ENCODE results near the gene ZNF804B. TPM values are rescaled to one million over a fixed set of nuclear protein-coding genes. Genes with fewer than 3 reads are reported as not detected.

The ZNF804B gene
- total RNA-seq, 1 experiment from 2014 or later = not detected

DNA sequence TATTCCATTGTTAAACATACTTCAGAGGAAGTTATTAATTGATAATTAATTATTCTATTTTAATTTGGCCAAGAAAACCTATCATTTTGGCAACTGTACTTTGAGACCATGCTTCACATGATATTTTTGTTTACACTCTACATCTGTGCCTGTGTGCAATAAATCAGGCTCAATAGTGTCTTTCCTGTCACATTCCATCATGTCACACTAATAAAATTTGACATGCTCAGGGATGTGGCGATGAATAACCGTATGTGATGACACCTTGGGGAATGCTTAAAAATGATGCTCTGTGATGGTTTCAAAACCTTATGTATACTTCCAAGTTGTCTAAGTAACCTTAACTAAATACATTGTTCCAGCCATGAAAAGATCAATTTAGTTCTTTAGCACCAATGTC, 400.6 kb downstream of the ZNF804B start:
- CTCF ChIA-PET = no interaction called here

DNA sequence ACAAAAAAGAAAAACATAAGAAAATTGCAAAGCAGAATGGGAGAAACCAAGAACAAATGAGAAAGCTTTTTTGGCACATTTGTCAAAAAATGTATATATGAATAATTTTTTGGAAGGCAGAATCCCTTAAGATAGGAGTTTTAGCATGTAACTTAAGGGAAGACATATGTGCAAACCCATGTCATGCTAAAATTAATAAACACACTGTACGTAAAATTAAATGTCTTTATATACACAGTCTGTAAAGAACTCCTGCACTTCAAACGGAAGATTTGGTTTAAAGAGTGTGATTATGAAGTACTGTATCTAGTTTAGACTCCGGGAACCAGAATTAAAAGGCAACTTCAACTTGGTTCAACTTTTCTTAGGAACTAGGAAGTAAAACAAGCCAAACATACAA, 405.9 kb downstream of the ZNF804B start:
- ChIA-PET CTCF (no interaction called here), POLR2A (ENCODE audit: unreplicated experiment) (no interaction called here)
- Histone ChIP-seq H3K36me3 (ENCODE audit: low read depth) (no peaks in the 10 kb centered on the region), H3F3A (ENCODE audit: insufficient read depth, low read depth) (no peaks in the 10 kb centered on the region), H3K9me3 (ENCODE audit: insufficient read depth, low read depth) (no peaks in the 10 kb centered on the region), H3K4me1 (replicated peaks; ENCODE audit: insufficient read depth) (no peaks in the 10 kb centered on the region), H3K27me3 (ENCODE audit: insufficient read depth, low read depth) (no peaks in the 10 kb centered on the region), H3K4me3 (no peak overlapping the region), H3K9me2 (ENCODE audit: insufficient read depth) (no peaks in the 10 kb centered on the region), H4K20me1 (ENCODE audit: insufficient read depth) (no peaks in the 10 kb centered on the region), H2AFZ (no peak overlapping the region), H3K4me2 (no peak overlapping the region), H3K79me2 (ENCODE audit: low read depth) (no peaks in the 10 kb centered on the region), H3K27ac (no peak overlapping the region)
- intact Hi-C loops (cut with micrococcal nuclease; ENCODE audit: unreplicated experiment) = no loop called here
- DNase-seq = no peak
- no peak for TF ChIP-seq EZH2 (IDR thresholded peaks at IDR 0.05; ENCODE audit: low read depth)
- TF ChIP-seq, protein P1, sequence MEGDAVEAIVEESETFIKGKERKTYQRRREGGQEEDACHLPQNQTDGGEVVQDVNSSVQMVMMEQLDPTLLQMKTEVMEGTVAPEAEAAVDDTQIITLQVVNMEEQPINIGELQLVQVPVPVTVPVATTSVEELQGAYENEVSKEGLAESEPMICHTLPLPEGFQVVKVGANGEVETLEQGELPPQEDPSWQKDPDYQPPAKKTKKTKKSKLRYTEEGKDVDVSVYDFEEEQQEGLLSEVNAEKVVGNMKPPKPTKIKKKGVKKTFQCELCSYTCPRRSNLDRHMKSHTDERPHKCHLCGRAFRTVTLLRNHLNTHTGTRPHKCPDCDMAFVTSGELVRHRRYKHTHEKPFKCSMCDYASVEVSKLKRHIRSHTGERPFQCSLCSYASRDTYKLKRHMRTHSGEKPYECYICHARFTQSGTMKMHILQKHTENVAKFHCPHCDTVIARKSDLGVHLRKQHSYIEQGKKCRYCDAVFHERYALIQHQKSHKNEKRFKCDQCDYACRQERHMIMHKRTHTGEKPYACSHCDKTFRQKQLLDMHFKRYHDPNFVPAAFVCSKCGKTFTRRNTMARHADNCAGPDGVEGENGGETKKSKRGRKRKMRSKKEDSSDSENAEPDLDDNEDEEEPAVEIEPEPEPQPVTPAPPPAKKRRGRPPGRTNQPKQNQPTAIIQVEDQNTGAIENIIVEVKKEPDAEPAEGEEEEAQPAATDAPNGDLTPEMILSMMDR (conservative IDR thresholded peaks at IDR 0.05) = no peak
- no TSS peak for BruUV-seq (replicated peaks)

More for the DNA sequence above, 400.6 kb downstream of the ZNF804B start:
- H2AFZ ChIP-seq = no peak overlapping the region
- no peaks in the 10 kb centered on the region for H3K79me2 ChIP-seq (ENCODE audit: low read depth)
- no TSS peak for BruUV-seq (replicated peaks)
- intact Hi-C loops (cut with micrococcal nuclease; ENCODE audit: unreplicated experiment) = no loop called here
- H3K36me3 ChIP-seq (ENCODE audit: low read depth) = no peaks in the 10 kb centered on the region
- POLR2A ChIA-PET (ENCODE audit: unreplicated experiment) = no interaction called here
- H3K27me3 ChIP-seq (ENCODE audit: insufficient read depth, low read depth) = no peaks in the 10 kb centered on the region
- H3K4me2 ChIP-seq = no peak overlapping the region
- DNase-seq = no peak
- TF ChIP-seq, protein P1 (conservative IDR thresholded peaks at IDR 0.05) = no peak
- no peak for TF ChIP-seq EZH2 (IDR thresholded peaks at IDR 0.05; ENCODE audit: low read depth)
- no peaks in the 10 kb centered on the region for H3K9me2 ChIP-seq (ENCODE audit: insufficient read depth)
- no peak overlapping the region for H3K4me3 ChIP-seq
- no peaks in the 10 kb centered on the region for H3K9me3 ChIP-seq (ENCODE audit: insufficient read depth, low read depth)
- H4K20me1 ChIP-seq (ENCODE audit: insufficient read depth) = no peaks in the 10 kb centered on the region; the same call in 1 of the 2 replicates
- no peak overlapping the region for H3K27ac ChIP-seq
- H3F3A ChIP-seq (ENCODE audit: insufficient read depth, low read depth) = no peaks in the 10 kb centered on the region
- no peaks in the 10 kb centered on the region for H3K4me1 ChIP-seq (replicated peaks; ENCODE audit: insufficient read depth)

DNA sequence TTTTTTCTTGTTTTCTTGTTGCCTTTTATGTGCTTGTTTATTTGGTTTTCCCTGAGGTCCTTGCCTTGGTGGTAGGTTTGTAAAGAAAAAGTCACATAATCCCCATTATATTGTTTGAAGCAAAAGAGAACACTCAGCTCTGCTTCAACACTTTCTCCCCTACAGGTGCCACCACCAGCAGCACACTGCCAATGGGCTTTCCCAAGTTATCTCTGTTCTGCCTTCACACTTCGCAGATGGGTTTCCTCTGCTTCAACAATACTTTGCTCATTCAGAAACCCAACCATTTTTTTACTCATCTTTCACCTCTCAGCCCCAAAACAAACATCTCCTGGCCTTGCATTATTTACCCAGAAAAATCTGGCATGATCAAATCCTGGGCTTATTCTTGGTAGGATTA, 411.1 kb downstream of the ZNF804B start:
- no peaks in the 10 kb centered on the region for H3K36me3 ChIP-seq (ENCODE audit: low read depth)
- POLR2A ChIA-PET (ENCODE audit: unreplicated experiment) = no interaction called here
- no peak overlapping the region for H3K4me2 ChIP-seq
- no peak overlapping the region for H2AFZ ChIP-seq
- H3K4me3 ChIP-seq = no peak overlapping the region
- no peak overlapping the region for H3K27ac ChIP-seq
- no peaks in the 10 kb centered on the region for H3K27me3 ChIP-seq (ENCODE audit: insufficient read depth, low read depth)
- no peaks in the 10 kb centered on the region for H3K4me1 ChIP-seq (replicated peaks; ENCODE audit: insufficient read depth)
- no peaks in the 10 kb centered on the region for H3F3A ChIP-seq (ENCODE audit: insufficient read depth, low read depth)
- BruUV-seq (replicated peaks) = no TSS peak
- no peaks in the 10 kb centered on the region for H3K9me3 ChIP-seq (ENCODE audit: insufficient read depth, low read depth)
- no peaks in the 10 kb centered on the region for H4K20me1 ChIP-seq (ENCODE audit: insufficient read depth)
- H3K79me2 ChIP-seq (ENCODE audit: low read depth) = no peaks in the 10 kb centered on the region
- intact Hi-C loops (cut with micrococcal nuclease; ENCODE audit: unreplicated experiment) = no loop called here
- CTCF ChIA-PET = no interaction called here
- TF ChIP-seq EZH2 (IDR thresholded peaks at IDR 0.05; ENCODE audit: low read depth) = no peak
- TF ChIP-seq, protein P1 (conservative IDR thresholded peaks at IDR 0.05) = no peak
- H3K9me2 ChIP-seq (ENCODE audit: insufficient read depth) = no peaks in the 10 kb centered on the region
- DNase-seq = no peak
